ENCODE results near the gene SHQ1. TPM values are rescaled to one million over a fixed set of nuclear protein-coding genes. Genes with fewer than 3 reads are reported as not detected.

SHQ1 gene
- total RNA-seq, 1 experiment from 2014 or later = 27.8 TPM

DNA sequence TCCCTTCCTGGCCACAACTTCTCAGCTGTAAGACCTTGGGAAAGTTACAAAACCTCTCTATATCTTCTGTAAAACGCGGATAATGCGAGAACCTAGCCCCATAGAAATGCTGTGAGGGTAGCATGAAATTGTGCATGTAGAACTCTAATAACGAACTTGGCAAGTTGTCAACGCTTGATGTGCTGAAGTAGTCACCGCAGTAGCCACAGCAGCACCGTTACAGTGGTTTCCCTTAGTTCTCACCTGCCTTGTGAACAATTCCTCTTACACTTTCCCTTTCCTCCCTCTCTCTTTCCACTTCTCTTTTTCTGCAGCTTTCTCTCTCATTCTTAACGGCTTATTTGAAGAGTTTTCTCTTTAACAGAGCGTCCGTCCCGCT, 447 bp upstream of the SHQ1 start:
- DNase-seq (ENCODE audit: low read depth) = peak; percentile 39

DNA sequence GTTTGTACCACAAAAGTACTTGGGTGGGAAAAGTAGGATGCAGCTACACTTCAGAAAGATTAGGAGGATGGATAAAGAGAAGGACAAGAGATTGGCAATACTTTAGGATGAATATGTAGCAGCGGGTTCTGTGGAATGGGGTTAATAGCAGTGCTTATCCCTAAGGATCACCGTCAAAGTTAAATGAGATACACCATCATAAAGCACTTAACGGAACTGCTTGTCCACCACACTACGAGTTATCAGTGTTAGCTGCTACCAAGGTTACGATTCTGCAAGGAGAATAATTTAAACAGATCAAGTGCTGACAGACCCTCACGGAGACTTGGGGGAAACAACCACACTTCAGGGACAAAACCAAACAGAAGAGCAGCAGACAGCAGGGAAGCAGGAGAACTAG, 963 bp downstream of the SHQ1 start:
- no peak for DNase-seq (ENCODE audit: low read depth)

DNA sequence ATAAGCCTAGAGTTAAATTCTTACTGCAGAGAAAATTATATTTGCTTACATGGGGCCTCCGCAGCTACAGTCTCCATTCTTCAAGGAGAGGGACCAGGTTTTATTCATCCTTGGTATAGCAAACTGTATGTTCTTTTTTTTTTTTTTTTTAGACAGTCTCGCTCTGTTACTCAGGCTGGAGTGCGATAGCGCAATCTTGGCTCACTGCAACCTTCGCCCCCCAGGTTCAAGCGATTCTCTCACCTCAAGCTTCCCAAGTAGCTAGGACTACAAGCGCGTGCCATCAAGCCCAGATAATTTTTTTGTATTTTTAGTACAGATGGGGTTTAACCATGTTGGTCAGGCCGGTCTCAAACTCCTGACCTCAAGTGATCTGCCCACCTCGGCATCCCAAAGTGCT, 2.1 kb downstream of the SHQ1 start:
- no peak for DNase-seq (ENCODE audit: low read depth)

DNA sequence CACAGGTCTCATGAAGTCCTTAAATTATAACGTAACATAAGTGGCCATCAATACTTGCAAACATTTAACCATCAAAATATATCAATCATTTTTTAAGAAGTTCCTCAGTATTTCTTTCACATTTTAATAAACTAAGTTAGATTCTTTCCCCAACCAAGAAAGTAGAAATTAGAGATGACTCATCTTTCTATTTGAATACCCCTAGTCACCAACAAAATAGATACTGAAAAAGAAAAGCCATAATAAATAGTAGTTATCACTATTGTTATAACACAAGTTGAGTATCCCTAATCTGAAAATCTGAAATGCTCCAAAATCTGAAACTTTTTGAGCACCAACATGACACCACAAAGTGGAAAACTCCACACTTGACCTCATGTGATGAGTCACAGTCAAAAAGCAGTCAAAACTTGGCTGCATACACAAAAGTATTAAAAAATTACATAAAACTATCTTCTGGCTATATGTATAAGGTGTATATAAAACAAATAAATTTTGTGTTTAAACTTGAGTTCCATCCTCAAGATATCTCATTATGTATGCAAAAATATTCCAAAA, 3.7 kb downstream of the SHQ1 start:
- DNase-seq (ENCODE audit: low read depth) = no peak

DNA sequence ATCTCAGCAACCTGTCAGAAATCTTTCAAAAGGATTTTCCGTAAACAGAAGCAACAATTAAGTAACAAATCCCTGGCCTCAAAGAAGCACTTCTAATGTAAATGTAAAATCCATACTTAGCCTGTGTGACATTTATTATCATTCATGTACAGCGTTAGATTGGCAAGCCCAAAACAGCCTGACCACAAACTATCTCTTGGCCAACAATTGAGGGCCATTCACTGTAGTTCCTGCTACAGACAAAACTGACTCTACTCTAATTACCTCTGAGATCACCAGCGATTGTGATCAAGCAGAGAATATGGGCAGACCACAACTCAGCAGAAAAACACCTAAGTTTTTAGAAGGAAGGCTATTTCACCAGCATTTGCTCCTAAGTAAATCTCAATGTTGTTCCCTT, 9.2 kb downstream of the SHQ1 start:
- no peak for DNase-seq (ENCODE audit: low read depth)

DNA sequence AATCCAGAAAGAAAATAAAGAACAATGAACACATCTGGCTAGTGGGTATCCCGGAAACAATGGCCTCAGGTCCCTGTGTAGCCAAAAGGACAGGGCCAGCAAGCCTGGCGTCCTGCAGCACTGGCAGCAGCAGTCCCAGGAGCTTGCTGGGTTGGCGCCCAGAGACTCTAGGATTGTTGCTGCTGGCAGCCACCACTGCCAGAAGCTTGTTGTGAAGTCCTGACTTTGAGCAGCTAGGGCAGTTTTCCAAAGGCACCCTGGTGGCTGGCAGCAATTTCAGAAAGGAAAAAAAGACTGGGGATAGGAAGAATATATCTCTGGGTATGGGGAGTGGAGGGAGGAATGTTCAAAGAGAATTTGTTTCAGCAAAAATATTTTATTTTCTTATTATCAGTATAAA, 11.3 kb downstream of the SHQ1 start:
- DNase-seq (ENCODE audit: low read depth) = no peak

DNA sequence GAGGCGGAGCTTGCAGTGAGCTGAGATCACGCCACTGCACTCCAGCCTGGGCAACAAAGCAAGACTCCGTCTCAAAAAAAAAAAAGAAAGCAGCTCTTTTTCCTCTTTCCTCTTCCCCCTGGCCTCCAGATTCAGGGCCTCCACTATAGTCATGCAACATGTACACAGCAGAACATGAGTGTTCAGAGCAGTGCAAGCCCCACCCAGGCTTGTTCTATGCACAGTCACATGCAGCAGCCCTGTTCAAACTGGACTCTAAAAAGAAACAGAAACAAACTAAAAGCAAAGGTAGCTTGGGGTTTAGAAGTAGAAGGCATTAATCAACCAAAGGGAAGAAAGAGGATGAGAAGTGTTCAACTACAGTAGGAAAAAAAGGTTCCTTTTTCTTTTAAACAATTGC, 11.8 kb downstream of the SHQ1 start:
- DNase-seq (ENCODE audit: low read depth) = no peak

DNA sequence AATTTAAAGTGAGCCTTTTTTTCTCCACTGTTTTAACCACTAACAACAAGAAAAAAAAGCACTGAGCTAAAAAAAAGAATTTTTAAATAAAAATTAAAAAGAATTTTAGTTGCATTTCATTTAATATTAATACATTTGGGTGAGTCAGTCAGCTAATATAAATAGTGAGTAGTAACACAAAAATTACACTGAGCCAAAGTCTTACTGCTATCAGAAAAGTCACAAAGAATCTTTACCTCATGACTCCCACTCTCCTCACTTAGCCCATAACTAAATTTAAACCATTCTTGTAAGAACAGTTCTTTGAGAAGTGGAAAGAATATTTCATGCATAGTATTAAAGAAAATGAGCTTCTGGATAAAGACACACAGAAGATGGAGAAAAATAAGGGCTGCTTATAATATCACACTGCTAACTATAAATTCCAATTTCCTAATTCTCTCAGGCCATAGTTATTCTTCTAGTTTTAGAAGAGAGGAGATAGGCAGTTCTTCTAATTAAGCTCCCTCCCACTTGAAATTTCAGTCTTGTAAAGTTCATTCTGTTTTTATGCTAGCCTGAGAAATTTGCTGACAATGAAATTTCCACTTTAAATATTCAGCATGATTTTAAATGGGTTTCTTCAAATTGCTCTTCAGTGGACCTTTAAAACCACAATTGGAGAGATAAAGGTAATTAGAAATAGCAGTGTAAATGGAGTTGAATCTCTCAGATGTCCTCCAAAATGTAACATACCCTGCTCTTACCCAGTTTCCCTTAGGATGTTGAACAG, 17.6 kb downstream of the SHQ1 start:
- no peak for DNase-seq (ENCODE audit: low read depth)

DNA sequence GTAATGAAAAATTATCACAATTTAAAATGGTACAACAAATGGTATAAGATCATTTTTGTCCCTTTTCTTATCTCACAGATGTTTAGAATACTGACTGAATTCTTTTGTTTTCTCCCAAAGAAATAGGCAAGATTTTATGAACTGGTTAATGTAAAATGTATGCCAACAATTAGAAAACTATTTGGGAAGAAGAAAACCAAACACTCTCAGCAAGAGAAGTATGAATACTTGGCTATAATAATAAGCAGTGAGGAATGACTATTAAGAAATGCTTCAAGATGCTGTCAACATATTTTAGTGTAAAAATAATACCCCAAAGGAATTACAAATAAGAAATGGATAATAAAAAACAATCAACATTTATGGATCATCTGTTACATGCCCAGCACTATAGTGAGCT, 18.5 kb downstream of the SHQ1 start:
- DNase-seq (ENCODE audit: low read depth) = no peak

DNA sequence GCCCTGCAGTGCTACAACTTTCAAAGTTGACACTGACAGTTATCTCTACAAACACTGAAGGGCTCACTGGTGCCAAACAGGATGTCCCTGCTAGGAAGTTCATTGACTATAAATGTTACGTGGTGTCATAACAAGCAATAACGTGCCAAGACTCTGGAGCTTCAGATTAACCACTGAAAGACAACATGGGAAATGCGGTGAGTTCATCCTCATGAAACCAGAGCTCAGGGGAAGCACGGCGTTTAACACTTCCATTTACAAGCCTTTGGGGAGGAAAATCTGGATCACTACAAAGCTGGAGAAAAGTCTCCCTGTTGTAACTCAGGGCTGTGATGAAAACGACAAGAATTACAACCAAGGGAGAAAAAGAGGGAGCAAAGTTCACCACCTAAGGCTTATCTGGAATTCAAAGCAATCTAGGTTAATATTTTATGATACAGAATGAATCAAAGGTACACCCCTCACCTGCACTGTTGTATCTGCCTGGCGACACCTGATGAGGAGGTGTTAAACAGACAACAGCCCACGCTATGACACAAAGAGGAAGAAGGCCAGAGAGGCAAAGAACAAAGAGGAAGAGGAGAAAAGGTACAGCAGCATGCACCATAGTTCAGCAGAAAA, 27.0 kb downstream of the SHQ1 start:
- DNase-seq (ENCODE audit: low read depth) = peak; percentile 46

DNA sequence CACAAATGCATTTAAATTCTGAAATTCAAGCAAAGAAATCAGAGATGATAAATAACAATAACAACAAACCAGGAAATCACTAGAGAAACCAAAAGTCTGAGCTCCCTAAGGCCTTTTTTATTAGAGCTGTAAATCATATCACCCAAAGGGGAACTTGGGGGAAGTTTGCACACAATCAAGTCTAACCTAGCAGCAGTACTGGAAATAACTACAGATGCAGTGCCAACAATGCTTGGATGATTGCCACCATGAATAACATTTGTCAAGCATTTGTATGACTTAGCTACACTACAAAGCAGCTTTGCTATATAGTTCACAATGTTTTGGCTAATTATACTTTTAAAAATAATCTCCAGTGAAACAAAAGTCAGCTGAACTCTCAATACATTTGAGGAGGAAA, 27.8 kb downstream of the SHQ1 start:
- peak; percentile 15 for DNase-seq (ENCODE audit: low read depth)

DNA sequence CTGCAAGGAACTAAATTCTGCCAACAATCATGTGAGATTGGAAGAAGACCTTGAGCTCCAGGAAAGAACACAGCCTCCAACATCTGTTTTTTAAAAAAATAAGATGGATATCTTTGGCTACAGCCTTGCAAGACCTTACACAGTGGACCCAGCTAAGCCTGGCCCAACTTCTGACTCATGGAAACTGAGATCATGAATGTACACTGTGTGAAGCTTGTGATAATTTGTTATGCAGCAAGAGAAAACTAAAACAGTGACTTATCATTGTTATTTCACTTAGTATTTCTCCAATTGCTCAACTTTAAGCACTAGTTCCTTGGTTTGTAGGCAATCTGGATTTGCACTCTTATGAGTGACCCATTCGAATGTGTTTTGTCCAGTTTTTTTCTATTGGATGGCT, 29.3 kb downstream of the SHQ1 start:
- no peak for DNase-seq (ENCODE audit: low read depth)

DNA sequence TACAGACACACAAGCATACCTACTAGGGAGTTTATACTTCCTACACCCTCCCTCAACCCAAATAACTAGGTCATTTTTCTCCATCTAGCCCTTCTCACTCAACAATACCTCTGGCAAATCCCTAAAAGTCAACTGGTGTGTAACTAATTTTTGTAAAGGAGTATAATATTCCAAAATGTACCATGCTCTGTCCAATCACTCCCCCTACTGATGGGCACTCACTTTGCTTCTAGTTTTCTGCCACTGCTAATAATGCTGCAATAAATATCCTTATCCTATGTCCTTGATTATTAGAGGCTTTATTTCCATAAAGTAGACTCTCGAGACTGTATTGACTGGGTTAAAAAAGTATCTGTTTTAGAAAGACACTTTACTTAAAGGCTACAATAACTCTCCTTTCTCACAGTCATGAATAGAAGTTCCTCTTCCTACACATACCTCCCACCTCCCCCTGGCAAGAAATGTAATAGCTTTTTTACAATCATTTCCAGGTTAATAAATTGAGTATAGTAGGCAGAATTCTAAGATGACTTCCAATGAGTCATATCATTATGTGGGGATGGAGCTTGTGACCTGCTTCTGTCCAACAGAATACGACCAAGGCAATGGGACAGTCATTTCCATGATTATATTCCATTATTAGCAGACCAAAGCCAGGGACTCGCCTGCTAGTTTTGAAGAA, 30.0 kb downstream of the SHQ1 start:
- no peak for DNase-seq (ENCODE audit: low read depth)

DNA sequence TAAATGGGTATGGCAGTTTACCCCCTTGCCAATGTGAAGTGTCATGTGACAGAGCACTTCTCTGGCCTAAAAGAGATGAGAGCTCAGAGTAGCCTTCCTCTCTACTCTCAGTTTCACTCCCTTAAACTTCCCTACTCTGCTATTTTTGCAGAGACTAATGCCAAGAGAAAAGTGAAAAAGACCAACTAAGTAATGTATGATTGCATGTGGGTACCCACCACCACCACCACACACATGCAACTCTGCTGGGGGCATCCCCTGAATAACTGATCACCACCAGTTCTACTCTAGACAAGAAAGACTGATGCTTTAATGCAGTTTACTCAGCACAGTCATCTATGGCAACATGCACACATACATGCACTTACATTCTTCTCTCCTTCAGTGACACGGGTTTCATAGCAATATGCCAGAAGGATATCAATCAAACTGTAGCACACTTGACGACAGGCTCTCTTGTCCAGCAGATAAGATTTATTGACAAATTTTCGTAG, 31.3 kb downstream of the SHQ1 start:
- DNase-seq (ENCODE audit: low read depth) = no peak

DNA sequence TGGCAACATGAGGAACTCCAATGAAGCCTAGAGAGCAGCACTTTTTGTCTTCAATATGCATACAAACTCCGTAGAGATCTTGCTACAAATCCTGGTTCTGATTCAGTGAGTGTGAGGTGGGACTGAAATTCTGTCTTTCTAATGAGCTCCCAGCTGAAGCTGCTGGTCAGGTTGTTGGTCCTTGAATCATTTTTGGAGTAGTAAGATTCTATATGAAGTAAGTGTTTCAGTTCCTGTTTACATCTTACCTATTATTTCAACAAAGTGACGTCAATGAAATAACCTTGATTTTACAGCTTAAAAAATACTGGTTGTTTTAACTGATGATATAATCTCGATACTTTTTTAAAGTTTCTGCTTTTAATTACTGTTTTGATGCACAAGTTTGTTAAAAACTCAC, 33.9 kb downstream of the SHQ1 start:
- no peak for DNase-seq (ENCODE audit: low read depth)

DNA sequence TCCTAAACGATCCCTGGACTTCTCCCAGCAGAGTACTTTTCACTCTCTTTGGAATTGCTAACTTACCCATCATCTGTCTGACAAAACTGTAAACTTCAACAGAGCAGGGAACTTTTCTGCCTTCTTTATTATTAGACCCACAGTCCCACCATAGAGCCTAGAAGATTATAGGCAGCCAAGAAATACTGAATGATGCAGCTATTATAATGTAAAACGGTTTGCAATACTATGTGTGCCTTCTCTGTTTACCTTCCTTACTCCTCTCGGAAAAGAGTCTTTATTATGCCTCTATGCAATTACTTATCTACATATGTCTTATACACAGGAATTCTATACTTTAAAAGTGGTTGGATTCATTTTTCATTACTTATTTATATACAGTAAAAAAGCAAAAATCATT, 36.0 kb downstream of the SHQ1 start:
- no peak for DNase-seq (ENCODE audit: low read depth)

DNA sequence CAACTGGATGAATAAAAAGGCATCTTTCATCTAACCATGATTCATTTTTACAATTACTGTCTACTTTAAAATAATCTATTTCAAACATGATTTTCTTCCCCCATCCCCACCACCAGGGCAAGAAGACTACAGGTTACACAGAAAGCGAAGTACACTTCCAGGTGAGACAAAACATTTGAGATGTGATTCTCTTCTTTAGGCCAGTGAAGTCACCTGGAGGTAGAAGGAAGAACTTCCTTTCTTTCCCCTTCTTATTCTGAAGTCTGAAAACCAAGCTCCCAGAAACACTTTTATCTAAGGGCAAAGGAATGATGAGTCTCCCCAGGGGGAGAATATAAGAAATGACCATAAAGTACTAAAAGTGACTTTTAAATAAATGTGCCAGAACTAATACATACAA, 36.7 kb downstream of the SHQ1 start:
- no peak for DNase-seq (ENCODE audit: low read depth)

DNA sequence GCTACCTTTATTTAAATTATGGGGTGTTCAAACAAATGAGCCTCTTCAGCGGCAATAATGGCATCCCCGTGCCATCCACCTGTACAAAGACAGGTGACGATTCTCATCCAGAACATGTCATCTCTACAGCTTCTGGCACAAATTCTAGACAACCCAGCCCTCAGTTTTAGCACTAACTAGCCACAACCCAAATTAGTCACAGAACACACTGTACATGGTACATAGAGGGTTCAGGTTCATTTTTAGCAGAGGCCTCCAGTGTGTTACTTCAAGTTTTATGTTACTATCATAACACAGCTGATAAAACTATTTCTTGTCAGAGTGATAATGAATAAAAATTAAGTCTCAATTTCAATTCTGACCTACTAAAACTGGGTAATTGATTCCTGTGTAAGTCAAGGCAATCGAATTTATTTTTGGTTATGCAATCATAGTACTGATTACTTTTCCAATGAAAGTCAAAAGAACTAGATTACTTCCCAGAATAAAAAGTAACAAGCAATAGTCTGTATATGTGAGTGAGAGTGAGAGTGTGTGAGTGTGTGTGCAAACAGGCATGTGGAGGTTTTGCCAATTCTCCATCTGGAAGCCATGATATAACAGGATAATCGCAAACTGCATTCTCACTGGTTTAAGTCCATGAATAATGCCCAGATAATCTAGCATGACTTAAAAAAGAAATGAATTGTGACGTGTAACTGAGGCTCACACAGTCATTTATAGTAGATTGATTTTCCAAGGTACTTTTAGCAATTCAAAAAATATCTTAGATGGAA, 37.4 kb downstream of the SHQ1 start:
- no peak for DNase-seq (ENCODE audit: low read depth)

DNA sequence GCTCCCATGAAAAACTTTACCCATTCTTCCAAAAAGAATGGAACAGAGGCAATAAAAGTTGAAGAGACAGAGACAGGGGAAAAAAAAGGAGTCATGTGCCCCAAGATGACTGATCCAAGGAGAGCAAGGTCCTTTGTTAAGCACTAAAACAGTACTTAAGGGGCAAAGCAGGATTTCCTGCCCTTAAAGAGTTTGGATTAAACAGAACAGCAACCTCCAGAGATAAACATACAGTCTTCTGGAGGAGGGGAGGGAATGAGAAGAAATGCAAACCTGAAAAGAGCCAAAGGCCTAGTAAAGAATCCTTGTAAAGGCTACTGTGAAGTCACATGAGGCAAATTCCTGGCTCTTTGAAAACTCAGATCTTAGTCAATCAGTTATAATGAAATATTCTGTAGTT, 38.2 kb downstream of the SHQ1 start:
- DNase-seq (ENCODE audit: low read depth) = no peak

DNA sequence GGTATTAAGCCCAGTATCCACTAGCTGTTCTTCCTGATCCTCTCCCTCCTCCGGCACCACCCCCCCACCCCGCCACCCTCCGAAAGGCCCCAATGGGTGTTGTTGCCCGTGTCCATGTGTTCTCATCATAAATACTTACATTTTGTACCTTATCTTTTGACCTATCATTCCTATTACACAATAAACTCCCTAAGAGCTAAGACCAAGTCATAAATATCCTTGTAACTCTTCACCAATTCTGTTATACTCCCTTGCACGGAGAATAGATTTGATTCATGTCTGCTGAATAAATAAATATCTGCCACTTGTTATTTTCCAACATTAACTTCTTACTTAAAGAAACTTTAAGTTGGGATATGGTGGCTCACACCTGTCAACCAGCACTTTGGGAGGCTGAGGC, 43.9 kb downstream of the SHQ1 start:
- DNase-seq (ENCODE audit: low read depth) = no peak

DNA sequence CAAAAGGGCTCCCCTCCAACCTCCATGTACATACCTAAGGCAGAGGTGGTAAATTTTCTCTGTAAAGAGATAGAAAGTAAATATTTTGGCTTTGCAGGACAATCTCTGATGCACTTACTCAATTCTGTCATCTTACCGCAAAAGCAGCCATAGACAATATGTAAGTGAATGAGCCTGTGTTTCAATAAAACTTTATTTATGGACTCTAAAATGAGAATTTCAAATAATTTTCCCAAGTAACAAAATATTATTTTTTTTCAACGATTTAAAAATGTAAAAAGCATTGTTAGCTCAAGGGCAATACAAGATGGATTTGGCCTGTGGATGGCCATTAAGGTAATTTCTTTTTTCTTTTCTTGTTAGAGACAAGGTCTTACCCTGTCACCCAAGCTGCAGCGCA, 44.7 kb downstream of the SHQ1 start:
- no peak for DNase-seq (ENCODE audit: low read depth)

DNA sequence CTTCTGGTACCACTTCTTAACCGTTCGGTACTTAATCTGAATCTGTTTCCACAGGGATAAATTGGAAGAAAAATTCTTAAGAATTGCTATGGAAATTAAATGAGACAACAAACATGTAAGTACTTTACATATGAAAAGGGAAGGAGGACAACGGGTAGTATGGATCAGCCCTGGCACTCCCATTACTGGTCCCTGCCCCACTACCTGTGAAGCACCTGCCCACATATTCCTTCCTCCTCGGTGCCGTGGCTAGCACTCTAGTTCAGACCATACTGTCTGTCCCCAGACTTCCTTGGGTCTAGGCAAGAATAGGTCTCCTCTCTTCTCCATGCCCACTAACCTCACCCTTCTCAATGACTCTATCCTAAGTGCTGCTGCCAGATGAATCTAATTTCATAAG, 46.2 kb downstream of the SHQ1 start:
- DNase-seq (ENCODE audit: low read depth) = no peak
